ENCODE data around the gene EYA3. TPM values are rescaled to one million over a fixed set of nuclear protein-coding genes. Genes with fewer than 3 reads are reported as not detected.

Gene EYA3
- total RNA-seq, 2 donors from 2014 or later: 12.3 to 15.0 TPM

GRCh38 chr1:28078680-28079626, 9.5 kb downstream of the EYA3 start:
- no peak for DNase-seq (ENCODE audit: low spot score)
- intact Hi-C loops (cut with DNase I): no loop called here

DNA sequence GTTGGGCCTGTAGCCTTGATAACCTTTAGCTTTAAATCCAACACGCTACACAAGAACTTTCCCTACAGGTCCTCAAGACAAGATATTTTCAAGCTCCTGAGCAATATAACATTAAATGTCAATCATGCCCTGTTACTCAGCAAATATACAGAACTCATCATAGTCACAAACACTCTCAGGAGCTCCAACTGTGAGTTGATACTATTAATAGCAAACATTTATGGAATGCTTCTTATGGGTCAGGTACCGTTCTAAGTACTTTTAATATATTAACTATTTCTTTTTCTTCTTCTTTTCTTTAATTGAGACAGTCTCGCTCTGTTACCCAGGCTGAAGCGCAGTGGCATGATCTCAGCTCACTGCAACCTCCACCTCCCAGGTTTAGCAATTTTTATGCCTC, 10.1 kb downstream of the EYA3 start:
- intact Hi-C loops (cut with DNase I): no loop called here
- DNase-seq (ENCODE audit: low spot score): no peak

DNA sequence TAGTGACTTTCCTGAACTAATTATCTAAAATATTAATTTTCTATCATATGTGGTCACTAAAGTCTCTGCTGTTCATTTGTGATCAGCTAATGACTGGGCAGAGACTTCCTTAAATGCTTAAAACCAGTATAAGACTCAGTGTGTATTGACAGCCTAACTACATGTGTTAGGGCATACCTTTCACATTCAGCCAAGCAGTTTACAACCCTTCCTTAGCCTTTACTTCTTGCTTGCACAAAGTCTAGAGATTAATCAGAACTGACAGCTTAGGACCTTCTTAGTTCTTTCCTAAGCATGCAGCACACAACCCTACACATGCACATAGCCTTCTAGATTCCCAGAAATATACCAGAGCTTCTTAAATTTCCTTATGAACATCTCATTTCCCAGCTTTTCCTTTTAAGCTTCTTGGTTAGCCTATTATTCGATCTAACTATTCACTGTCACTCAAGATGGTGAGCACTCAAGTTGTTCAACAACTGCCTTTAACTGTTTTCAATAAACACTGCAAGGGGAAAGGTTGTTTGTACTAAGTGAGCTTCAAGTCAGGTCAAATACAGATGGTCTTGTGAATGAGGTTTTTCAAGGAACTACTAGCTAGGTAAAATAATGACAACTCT, 13.4 kb downstream of the EYA3 start:
- intact Hi-C loops (cut with DNase I): no loop called here

GRCh38 chr1:28073867-28074266, 14.5 kb downstream of the EYA3 start:
- intact Hi-C loops (cut with DNase I): no loop called here
- DNase-seq (ENCODE audit: low spot score): no peak

More for the DNA sequence above, 13.4 kb downstream of the EYA3 start:
- no peak for DNase-seq (ENCODE audit: low spot score)

GRCh38 chr1:28071813-28072212, 16.6 kb downstream of the EYA3 start:
- intact Hi-C loops (cut with DNase I): no loop called here
- no peak for DNase-seq (ENCODE audit: low spot score)

DNA sequence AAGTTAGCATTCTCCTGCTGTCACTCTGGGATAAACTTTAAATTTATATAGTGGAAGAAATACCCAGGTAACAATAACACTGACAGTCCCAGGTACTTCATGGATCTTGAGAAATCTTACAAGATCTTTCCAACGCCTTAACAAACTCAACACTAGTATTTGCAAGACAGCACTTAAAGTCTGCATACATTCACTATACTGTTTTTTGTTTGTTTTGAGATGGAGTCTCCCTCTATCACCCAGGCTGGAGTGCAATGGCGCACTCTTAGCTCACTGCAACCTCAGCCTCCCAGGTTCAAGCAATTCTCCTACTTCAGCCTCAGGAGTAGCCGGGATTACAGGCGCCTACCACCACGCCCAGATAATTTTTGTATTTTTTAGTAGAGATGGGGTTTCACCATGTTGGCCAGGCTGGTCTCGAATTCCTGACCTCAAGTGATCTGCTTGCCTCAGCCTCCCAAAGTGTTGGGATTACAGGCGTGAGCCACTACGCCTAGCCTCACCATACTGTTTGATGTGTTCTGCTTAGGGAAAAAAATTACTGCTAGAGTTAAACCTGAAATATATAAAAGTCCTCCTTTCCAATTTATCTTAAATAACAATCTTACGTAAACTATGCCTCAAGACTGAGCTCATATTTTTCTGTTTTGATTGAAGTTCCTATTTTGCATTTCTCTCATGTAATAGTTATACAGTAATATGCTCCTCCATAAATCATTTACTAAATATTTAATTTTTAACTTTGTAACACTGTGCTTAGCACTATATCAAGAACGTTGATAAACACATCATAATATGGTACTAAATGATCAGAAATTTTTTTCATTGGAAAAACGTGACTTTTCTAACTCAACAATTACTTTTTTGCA, 17.5 kb downstream of the EYA3 start:
- intact Hi-C loops (cut with DNase I): no loop called here
- no peak for DNase-seq (ENCODE audit: low spot score)

- DNase-seq (ENCODE audit: low spot score): no peak
- intact Hi-C loops (cut with DNase I): loop anchor here in 1 of 2 donors (10.0 kb wide), 1 partner anchor 1203 kb away; the partner anchor contains the start of gene SFN
These were observed 20.8 kb downstream of the EYA3 start for GRCh38 chr1:28067523-28068090.

DNA sequence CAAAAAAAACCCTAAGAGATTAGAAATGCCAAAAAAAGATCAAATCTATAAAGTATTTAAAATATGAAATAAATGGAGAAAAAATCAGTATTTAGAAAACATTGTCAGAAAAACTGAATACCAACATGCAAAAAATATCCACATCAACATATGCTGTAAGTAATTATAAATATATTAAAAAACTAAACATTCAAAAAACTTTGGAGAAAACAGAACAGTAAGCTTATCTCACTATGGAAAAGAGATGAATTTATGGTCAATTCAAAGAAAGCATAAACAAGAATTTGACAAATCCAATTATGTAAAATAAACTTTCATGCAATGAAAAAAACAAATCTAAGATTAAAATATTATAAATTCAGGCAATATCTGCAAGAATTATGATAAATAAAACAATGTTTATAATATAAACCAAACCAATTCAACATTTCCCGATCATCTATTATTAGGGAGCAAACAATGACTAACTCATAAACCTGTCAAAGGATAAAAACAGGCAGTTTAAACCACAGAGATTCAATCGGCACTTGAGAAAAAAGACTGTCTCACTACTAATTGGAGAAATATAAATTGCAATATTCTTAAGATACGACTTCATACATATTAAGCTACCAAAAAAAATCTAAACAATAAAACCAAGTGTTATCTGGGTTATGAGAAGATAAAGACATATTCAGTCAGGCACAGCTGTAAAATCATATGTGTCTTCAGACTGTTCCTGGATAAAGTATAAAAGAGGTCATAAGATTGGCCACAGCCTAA, 21.8 kb downstream of the EYA3 start:
- DNase-seq (ENCODE audit: low spot score): no peak
- intact Hi-C loops (cut with DNase I): loop anchor here in 1 of 2 donors (10.0 kb wide), 1 partner anchor 1202 kb away; the partner anchor contains the start of gene SFN

- no peak for DNase-seq (ENCODE audit: low spot score)
- intact Hi-C loops (cut with DNase I): loop anchor here in 1 of 2 donors (10.0 kb wide), 1 partner anchor 1199 kb away; the partner anchor contains the start of gene SFN
These were observed 24.3 kb downstream of the EYA3 start for GRCh38 chr1:28064064-28064463.

DNA sequence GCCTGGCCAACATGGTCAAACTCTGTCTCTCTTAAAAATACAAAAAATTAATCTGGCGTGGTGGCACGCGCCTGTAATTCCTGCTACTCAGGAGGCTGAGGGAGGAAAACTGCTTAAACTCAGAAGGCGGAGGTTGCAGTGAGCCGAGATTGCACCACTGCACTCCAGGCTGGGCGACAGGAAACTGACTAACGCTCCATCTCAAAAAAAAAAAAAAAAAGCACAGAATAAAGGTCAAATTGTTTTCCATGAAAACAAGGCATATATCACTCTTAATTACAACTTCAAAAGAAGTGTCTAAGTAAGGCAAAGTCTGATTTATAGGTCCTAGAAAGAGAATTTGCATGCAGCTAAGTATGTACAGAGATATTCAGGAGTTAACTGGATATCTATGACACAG, 25.6 kb downstream of the EYA3 start:
- intact Hi-C loops (cut with DNase I): loop anchor here in 1 of 2 donors (10.0 kb wide), 1 partner anchor 1198 kb away; the partner anchor contains the start of gene SFN
- no peak for DNase-seq (ENCODE audit: low spot score)

GRCh38 chr1:28058971-28059878, 29.2 kb downstream of the EYA3 start:
- DNase-seq (ENCODE audit: low spot score): no peak
- intact Hi-C loops (cut with DNase I): no loop called here

DNA sequence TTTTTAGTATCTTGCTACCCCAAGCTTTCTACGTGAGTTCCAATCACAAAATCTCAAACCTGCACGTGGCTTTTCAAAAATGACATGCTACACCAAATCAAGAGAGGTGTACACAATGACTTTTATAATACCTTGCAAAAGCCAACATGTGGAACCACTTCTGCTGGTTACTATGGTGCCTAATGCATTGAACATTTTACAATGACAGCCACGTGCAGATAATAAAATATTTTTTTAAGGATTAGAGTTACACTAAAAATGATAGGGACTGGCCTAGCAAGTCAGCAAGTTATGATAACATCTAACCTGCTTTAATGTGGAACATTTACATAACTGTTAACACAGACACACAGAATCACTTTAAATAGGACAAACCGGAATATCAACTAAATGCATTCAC, 30.2 kb downstream of the EYA3 start:
- no peak for DNase-seq (ENCODE audit: low spot score)
- intact Hi-C loops (cut with DNase I): no loop called here

GRCh38 chr1:28056129-28056925, 32.1 kb downstream of the EYA3 start:
- no peak for DNase-seq (ENCODE audit: low spot score)
- intact Hi-C loops (cut with DNase I): no loop called here

- no peak for DNase-seq (ENCODE audit: low spot score)
- intact Hi-C loops (cut with DNase I): no loop called here
These were observed 37.6 kb downstream of the EYA3 start for GRCh38 chr1:28050776-28051175.

DNA sequence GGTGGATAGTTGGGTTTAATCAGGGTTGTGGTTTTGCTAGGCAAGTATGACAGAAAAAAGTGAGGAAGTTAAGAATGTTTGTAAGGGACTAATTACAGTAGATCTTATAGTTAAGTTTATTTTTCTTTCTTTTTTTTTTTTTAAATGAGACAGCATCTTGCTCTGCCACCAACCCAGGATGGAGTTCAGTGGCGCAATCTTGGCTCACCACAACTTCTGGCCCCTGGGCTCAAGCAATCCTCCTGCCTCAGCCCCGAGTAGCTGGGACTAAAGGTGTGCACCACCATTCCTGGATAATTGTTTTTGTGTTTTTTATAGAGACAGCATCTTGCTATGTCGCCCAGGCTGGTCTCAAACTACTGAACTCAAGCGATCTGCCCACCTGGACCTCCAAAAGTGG, 41.7 kb downstream of the EYA3 start:
- intact Hi-C loops (cut with DNase I): no loop called here
- DNase-seq (ENCODE audit: low spot score): no peak

- intact Hi-C loops (cut with DNase I): no loop called here
- no peak for DNase-seq (ENCODE audit: low spot score)
These were observed 42.6 kb downstream of the EYA3 start for GRCh38 chr1:28045777-28046176.

GRCh38 chr1:28044399-28044798, 44.0 kb downstream of the EYA3 start:
- intact Hi-C loops (cut with DNase I): no loop called here
- DNase-seq (ENCODE audit: low spot score): no peak

All from posterior vena cava (tissue), 2 donors.